ENCODE measurements around the gene COQ5. TPM values are rescaled to one million over a fixed set of nuclear protein-coding genes. Genes with fewer than 3 reads are reported as not detected.
A peak's percentile ranks its signal among the peaks of the same experiment; 100 is the strongest.

Gene COQ5, protein sequence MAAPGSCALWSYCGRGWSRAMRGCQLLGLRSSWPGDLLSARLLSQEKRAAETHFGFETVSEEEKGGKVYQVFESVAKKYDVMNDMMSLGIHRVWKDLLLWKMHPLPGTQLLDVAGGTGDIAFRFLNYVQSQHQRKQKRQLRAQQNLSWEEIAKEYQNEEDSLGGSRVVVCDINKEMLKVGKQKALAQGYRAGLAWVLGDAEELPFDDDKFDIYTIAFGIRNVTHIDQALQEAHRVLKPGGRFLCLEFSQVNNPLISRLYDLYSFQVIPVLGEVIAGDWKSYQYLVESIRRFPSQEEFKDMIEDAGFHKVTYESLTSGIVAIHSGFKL
- 10 to 100 TPM; 33.2 to 50.8 (median 41.4) TPM for polyA plus RNA-seq
- long read RNA-seq, donor 1, transcript COQ5-201 (7 exons, 1,535 nt) = major isoform, 24 of 162 reads
- long read RNA-seq, donor 1, partial matches to known transcripts = 132 of 162 reads
- long read RNA-seq, donor 1, other reads (novel, unspliced or antisense) = 6 of 162 reads
- long read RNA-seq, donor 2, transcript COQ5-201 (7 exons, 1,535 nt) = major isoform, 8 of 8 reads
- long read RNA-seq, donor 2, partial matches to known transcripts = 0 of 8 reads
- long read RNA-seq, donor 2, other reads (novel, unspliced or antisense) = 0 of 8 reads
- long read RNA-seq, donor 3, transcript COQ5-201 (7 exons, 1,535 nt) = major isoform, 8 of 16 reads
- long read RNA-seq, donor 3, partial matches to known transcripts = 6 of 16 reads
- long read RNA-seq, donor 3, other reads (novel, unspliced or antisense) = 0 of 16 reads
- long read RNA-seq, donor 4, partial matches to known transcripts = 0 of 1 reads
- long read RNA-seq, donor 4, other reads (novel, unspliced or antisense) = 0 of 1 reads
- long read RNA-seq, donor 5, partial matches to known transcripts = 0 of 3 reads
- long read RNA-seq, donor 5, other reads (novel, unspliced or antisense) = 0 of 3 reads
- long read RNA-seq, donor 6, transcript COQ5-201 (7 exons, 1,535 nt) = major isoform, 10 of 21 reads
- long read RNA-seq, donor 6, partial matches to known transcripts = 10 of 21 reads
- long read RNA-seq, donor 6, other reads (novel, unspliced or antisense) = 0 of 21 reads
- long read RNA-seq, donor 7 = 0 reads
- long read RNA-seq, donor 8, partial matches to known transcripts = 0 of 1 reads
- long read RNA-seq, donor 8, other reads (novel, unspliced or antisense) = 0 of 1 reads
- long read RNA-seq, donor 9, partial matches to known transcripts = 0 of 2 reads
- long read RNA-seq, donor 9, other reads (novel, unspliced or antisense) = 0 of 2 reads
- long read RNA-seq, donor 10, transcript COQ5-201 (7 exons, 1,535 nt) = major isoform, 13 of 115 reads
- long read RNA-seq, donor 10, partial matches to known transcripts = 94 of 115 reads
- long read RNA-seq, donor 10, other reads (novel, unspliced or antisense) = 8 of 115 reads

- H3K27ac ChIP-seq (ENCODE audit: low read depth in 1 of 3, low read length in 2 of 3) = peak within 1 kb of the TSS; percentile 86 to 98 (median 86)
- H3K9me3 ChIP-seq (ENCODE audit: control insufficient read depth in 2 of 2, insufficient read depth in 1 of 2, low read depth in 1 of 2, low read length in 1 of 2) = no peaks in the 10 kb centered on the region
- FAIRE-seq = no peak
- H3K27me3 ChIP-seq (ENCODE audit: control insufficient read depth in 3 of 3, insufficient read depth in 3 of 3, low read length in 3 of 3) = no peaks in the 10 kb centered on the region
- 0 to 1% (median 0%) methylated on average over 38 of the region's 38 CpGs for WGBS, 3 donors
- peak; percentile 90 to 95 for DNase-seq
- peaks cover 0 to 4% (median 0%) of the 10 kb centered on the region in 3 donors for H3K36me3 ChIP-seq (ENCODE audit: control insufficient read depth in 3 of 3, insufficient read depth in 2 of 3, low read depth in 1 of 3, low read length in 3 of 3)
- no peaks in the 10 kb centered on the region for H3K4me1 ChIP-seq (ENCODE audit: control insufficient read depth in 3 of 3, insufficient read depth in 2 of 3, low read depth in 1 of 3, low read length in 2 of 3)
- peak within 1 kb of the TSS; percentile 62 to 85 (median 82) for H3K4me3 ChIP-seq (ENCODE audit: low read depth in 1 of 3, low read length in 3 of 3)
Measured at GRCh38 chr12:120528861-120529525, at the start of gene COQ5. TSS of gene COQ5 (minus strand) at chr12:120529158. CDS start at chr12:120529141, 17 bp downstream.

GRCh38 chr12:120574106-120574505 lies 45.1 kb upstream of the COQ5 start:
- no peak for DNase-seq
- no peak overlapping the region for H3K4me3 ChIP-seq (ENCODE audit: low read depth in 1 of 3, low read length in 3 of 3)
- no peaks in the 10 kb centered on the region for H3K27me3 ChIP-seq (ENCODE audit: control insufficient read depth in 3 of 3, insufficient read depth in 3 of 3, low read length in 3 of 3)
- H3K4me1 ChIP-seq (ENCODE audit: control insufficient read depth in 3 of 3, insufficient read depth in 2 of 3, low read depth in 1 of 3, low read length in 2 of 3) = no peaks in the 10 kb centered on the region
- H3K36me3 ChIP-seq (ENCODE audit: control insufficient read depth in 3 of 3, insufficient read depth in 2 of 3, low read depth in 1 of 3, low read length in 3 of 3) = peaks cover 29 to 74% (median 41%) of the 10 kb centered on the region in 3 donors
- no peaks in the 10 kb centered on the region for H3K9me3 ChIP-seq (ENCODE audit: control insufficient read depth in 2 of 2, insufficient read depth in 1 of 2, low read depth in 1 of 2, low read length in 1 of 2)
- H3K27ac ChIP-seq (ENCODE audit: low read depth in 1 of 3, low read length in 2 of 3) = no peak overlapping the region
- no peak for FAIRE-seq
- WGBS, 3 donors = 86 to 98% (median 87%) methylated on average over 2 of the region's 2 CpGs

DNA sequence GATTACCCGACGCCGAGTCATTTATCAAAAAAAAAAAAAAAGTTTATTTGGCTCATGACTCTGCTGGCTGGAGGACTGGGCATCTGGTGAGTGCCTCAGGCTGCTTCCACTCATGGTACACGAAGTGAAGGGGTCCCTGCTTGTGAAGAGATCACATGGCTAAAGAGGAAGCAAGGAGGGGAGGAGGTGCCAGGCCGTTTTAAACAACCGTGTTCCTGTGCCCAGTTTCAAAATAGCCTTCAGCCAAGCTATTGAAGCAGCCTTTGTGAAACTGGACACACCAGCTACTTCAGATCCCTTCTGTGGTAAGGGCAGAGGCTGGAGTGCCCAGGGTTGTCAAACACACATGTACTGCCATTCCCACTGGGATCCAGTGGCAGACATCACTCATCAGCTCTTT lies 44.6 kb upstream of the COQ5 start:
- no peak overlapping the region for H3K27ac ChIP-seq (ENCODE audit: low read depth in 1 of 3, low read length in 2 of 3)
- no peaks in the 10 kb centered on the region for H3K4me1 ChIP-seq (ENCODE audit: control insufficient read depth in 3 of 3, insufficient read depth in 2 of 3, low read depth in 1 of 3, low read length in 2 of 3)
- DNase-seq (no peak), FAIRE-seq (no peak)
- H3K36me3 ChIP-seq (ENCODE audit: control insufficient read depth in 3 of 3, insufficient read depth in 2 of 3, low read depth in 1 of 3, low read length in 3 of 3) = peaks cover 29 to 76% (median 36%) of the 10 kb centered on the region in 3 donors
- no peaks in the 10 kb centered on the region for H3K9me3 ChIP-seq (ENCODE audit: control insufficient read depth in 2 of 2, insufficient read depth in 1 of 2, low read depth in 1 of 2, low read length in 1 of 2)
- H3K4me3 ChIP-seq (ENCODE audit: low read depth in 1 of 3, low read length in 3 of 3) = no peak overlapping the region
- H3K27me3 ChIP-seq (ENCODE audit: control insufficient read depth in 3 of 3, insufficient read depth in 3 of 3, low read length in 3 of 3) = no peaks in the 10 kb centered on the region
- WGBS, 3 donors = 78 to 81% (median 79%) methylated on average over 6 of the region's 6 CpGs

DNA sequence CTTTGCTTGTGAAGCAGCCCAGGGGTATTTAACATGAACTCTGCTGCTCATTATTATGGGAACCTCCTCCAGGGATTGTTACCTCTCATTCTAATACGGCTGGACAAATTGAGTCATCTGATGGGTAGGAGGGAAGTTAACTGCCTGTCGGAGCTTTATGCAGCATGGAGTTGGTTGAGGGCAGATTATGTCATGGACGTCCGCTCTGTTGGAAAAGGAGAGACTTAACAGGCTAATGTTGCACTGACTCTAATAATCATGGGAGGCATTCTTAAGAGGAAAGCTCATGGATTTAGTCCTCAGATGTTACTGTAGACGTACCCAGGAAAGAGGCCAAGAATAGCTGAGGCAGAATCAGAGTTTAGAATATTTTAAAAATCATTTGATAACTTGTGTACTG lies 42.3 kb upstream of the COQ5 start:
- no peak for DNase-seq
- H3K4me1 ChIP-seq (ENCODE audit: control insufficient read depth in 3 of 3, insufficient read depth in 2 of 3, low read depth in 1 of 3, low read length in 2 of 3) = no peaks in the 10 kb centered on the region
- FAIRE-seq = no peak
- WGBS, 3 donors = 80 to 83% (median 82%) methylated on average over 5 of the region's 5 CpGs
- H3K27ac ChIP-seq (ENCODE audit: low read depth in 1 of 3, low read length in 2 of 3) = no peak overlapping the region
- H3K9me3 ChIP-seq (ENCODE audit: control insufficient read depth in 2 of 2, insufficient read depth in 1 of 2, low read depth in 1 of 2, low read length in 1 of 2) = no peaks in the 10 kb centered on the region
- no peak overlapping the region for H3K4me3 ChIP-seq (ENCODE audit: low read depth in 1 of 3, low read length in 3 of 3)
- H3K27me3 ChIP-seq (ENCODE audit: control insufficient read depth in 3 of 3, insufficient read depth in 3 of 3, low read length in 3 of 3) = no peaks in the 10 kb centered on the region
- H3K36me3 ChIP-seq (ENCODE audit: control insufficient read depth in 3 of 3, insufficient read depth in 2 of 3, low read depth in 1 of 3, low read length in 3 of 3) = peaks cover 24 to 77% (median 37%) of the 10 kb centered on the region in 3 donors

GRCh38 chr12:120563495-120563894 lies 34.5 kb upstream of the COQ5 start:
- no peak for FAIRE-seq
- H3K9me3 ChIP-seq (ENCODE audit: control insufficient read depth in 2 of 2, insufficient read depth in 1 of 2, low read depth in 1 of 2, low read length in 1 of 2) = no peaks in the 10 kb centered on the region

GRCh38 chr12:120562906-120563305 lies 33.9 kb upstream of the COQ5 start:
- Histone ChIP-seq H3K27me3 (ENCODE audit: control insufficient read depth in 3 of 3, insufficient read depth in 3 of 3, low read length in 3 of 3) (no peaks in the 10 kb centered on the region), H3K36me3 (ENCODE audit: control insufficient read depth in 3 of 3, insufficient read depth in 2 of 3, low read depth in 1 of 3, low read length in 3 of 3) (peaks cover 40 to 63% (median 47%) of the 10 kb centered on the region in 3 donors), H3K4me3 (ENCODE audit: low read depth in 1 of 3, low read length in 3 of 3) (no peak overlapping the region), H3K9me3 (ENCODE audit: control insufficient read depth in 2 of 2, insufficient read depth in 1 of 2, low read depth in 1 of 2, low read length in 1 of 2) (no peaks in the 10 kb centered on the region), H3K4me1 (ENCODE audit: control insufficient read depth in 3 of 3, insufficient read depth in 2 of 3, low read depth in 1 of 3, low read length in 2 of 3) (no peaks in the 10 kb centered on the region), H3K27ac (ENCODE audit: low read depth in 1 of 3, low read length in 2 of 3) (no peak overlapping the region)
- FAIRE-seq (no peak), DNase-seq (no peak)
- 78 to 89% (median 85%) methylated on average over 8 of the region's 8 CpGs for WGBS, 3 donors

More at GRCh38 chr12:120563495-120563894, 34.5 kb upstream of the COQ5 start:
- no peak for DNase-seq
- Histone ChIP-seq H3K27ac (ENCODE audit: low read depth in 1 of 3, low read length in 2 of 3) (no peak overlapping the region), H3K36me3 (ENCODE audit: control insufficient read depth in 3 of 3, insufficient read depth in 2 of 3, low read depth in 1 of 3, low read length in 3 of 3) (peaks cover 40 to 67% (median 49%) of the 10 kb centered on the region in 3 donors), H3K4me1 (ENCODE audit: control insufficient read depth in 3 of 3, insufficient read depth in 2 of 3, low read depth in 1 of 3, low read length in 2 of 3) (no peaks in the 10 kb centered on the region), H3K4me3 (ENCODE audit: low read depth in 1 of 3, low read length in 3 of 3) (no peak overlapping the region), H3K27me3 (ENCODE audit: control insufficient read depth in 3 of 3, insufficient read depth in 3 of 3, low read length in 3 of 3) (no peaks in the 10 kb centered on the region)
- 95 to 97% (median 96%) methylated on average over 11 of the region's 11 CpGs for WGBS, 3 donors

DNA sequence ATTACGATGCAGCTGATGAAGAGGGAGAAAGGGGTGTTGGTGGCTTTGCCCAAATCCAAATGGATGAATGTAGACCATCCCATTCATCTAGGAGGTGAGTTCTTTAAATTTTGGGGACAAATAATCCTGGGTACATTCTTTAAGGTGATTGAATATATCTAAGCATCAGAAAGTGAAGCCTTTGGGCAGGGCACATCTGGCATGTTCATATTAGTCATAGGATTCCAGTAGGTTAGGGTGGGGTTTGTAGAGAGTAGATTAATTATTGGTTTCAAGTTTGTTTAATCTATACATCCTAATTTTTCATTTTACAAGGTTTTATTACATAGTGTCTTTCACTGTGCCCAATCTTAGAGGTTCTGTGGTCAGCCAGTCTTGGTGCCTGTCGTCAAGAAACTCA lies 28.6 kb upstream of the COQ5 start:
- H3K9me3 ChIP-seq (ENCODE audit: control insufficient read depth in 2 of 2, insufficient read depth in 1 of 2, low read depth in 1 of 2, low read length in 1 of 2) = no peaks in the 10 kb centered on the region
- DNase-seq (no peak), FAIRE-seq (no peak)
- no peak overlapping the region for H3K27ac ChIP-seq (ENCODE audit: low read depth in 1 of 3, low read length in 2 of 3)
- peaks cover 23 to 60% (median 27%) of the 10 kb centered on the region in 3 donors for H3K36me3 ChIP-seq (ENCODE audit: control insufficient read depth in 3 of 3, insufficient read depth in 2 of 3, low read depth in 1 of 3, low read length in 3 of 3)
- 93 to 100% (median 93%) methylated on average over 2 of the region's 2 CpGs for WGBS, 3 donors
- no peaks in the 10 kb centered on the region for H3K27me3 ChIP-seq (ENCODE audit: control insufficient read depth in 3 of 3, insufficient read depth in 3 of 3, low read length in 3 of 3)
- H3K4me3 ChIP-seq (ENCODE audit: low read depth in 1 of 3, low read length in 3 of 3) = no peak overlapping the region
- H3K4me1 ChIP-seq (ENCODE audit: control insufficient read depth in 3 of 3, insufficient read depth in 2 of 3, low read depth in 1 of 3, low read length in 2 of 3) = no peaks in the 10 kb centered on the region

All from small intestine (tissue), 16 donors.